IPS DF 6.9 (cell line): ENCODE results near the gene C16orf46.

Experiments used
- DNase-seq: peaks from one replicate; pipeline ENCODE4 v3.0.0-alpha.2; 2013; ENCODE audit warnings: low read depth, low spot score
- H3K27ac ChIP-seq: one replicate; pipeline ENCODE4 v1.5.1; 2013; ENCODE audit warnings: low read length, control low read depth
- H3K27me3 ChIP-seq: 2 replicates; pipeline ENCODE4 v1.6.1; 2013; ENCODE audit warnings: mild to moderate bottlenecking, low read length; ENCODE audit not compliant: control insufficient read depth, insufficient read depth
- H3K36me3 ChIP-seq: 2 replicates; pipeline ENCODE4 v1.6.1; 2013; ENCODE audit warnings: low read length; ENCODE audit not compliant: control insufficient read depth, insufficient read depth
- H3K4me1 ChIP-seq: 2 replicates; pipeline ENCODE4 v1.6.1; 2013; ENCODE audit warnings: low read length; ENCODE audit not compliant: control insufficient read depth, insufficient read depth
- H3K4me3 ChIP-seq: 2 replicates; pipeline ENCODE4 v1.5.1; 2013; ENCODE audit warnings: mild to moderate bottlenecking, low read length
- H3K9me3 ChIP-seq: 2 replicates; pipeline ENCODE4 v1.6.1; 2013; ENCODE audit warnings: low read length, inconsistent platforms; ENCODE audit not compliant: control insufficient read depth, insufficient read depth
- WGBS: extraction: QIAGEN DNeasy Blood & Tissue Kit; methylation state at CpG from one replicate; pipeline ENCODE4 v1.1.7; 2013; ENCODE audit warnings: mixed read lengths, missing lambda C conversion rate; ENCODE audit not compliant: insufficient read length, insufficient coverage; 5-methylcytosine and 5-hydroxymethylcytosine counted together

Gene C16orf46

GRCh38 chr16:81018496-81018895 lies 58.5 kb downstream of the C16orf46 start:
- Histone ChIP-seq H3K27me3 (no peaks in the 10 kb centered on the region), H3K27ac (no peak overlapping the region), H3K4me1 (no peaks in the 10 kb centered on the region), H3K9me3 (no peaks in the 10 kb centered on the region), H3K4me3 (no peak overlapping the region), H3K36me3 (peaks cover 35% of the 10 kb centered on the region)
- no peak for DNase-seq
- WGBS = no CpG with 5 or more reads among the region's 2 CpGs

DNA sequence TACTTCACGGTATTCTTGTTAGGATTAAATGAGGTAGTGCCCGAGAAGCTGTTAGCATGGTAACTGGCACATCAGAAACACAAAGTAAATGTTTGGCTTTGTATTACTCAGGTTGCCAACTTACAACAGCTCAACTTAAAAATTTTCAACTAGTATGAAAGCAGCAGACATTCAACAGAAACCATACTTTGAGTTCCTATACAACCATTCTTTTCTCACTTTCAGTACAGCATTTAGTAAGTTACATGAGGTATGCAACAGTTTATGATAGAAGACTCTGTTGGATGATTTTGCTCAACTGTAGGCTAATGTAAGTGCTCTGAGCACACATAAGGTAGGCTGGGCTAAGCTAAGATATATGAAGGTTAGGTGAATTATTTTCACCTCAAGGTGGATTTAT lies 62.4 kb downstream of the C16orf46 start:
- H3K9me3 ChIP-seq = no peaks in the 10 kb centered on the region
- no peaks in the 10 kb centered on the region for H3K4me1 ChIP-seq
- peaks cover 22% of the 10 kb centered on the region; the same call in 1 of the 2 replicates for H3K36me3 ChIP-seq
- no CpG with 5 or more reads among the region's 2 CpGs for WGBS
- H3K27me3 ChIP-seq = no peaks in the 10 kb centered on the region
- H3K4me3 ChIP-seq = no peak overlapping the region
- H3K27ac ChIP-seq = no peak overlapping the region
- DNase-seq = no peak

DNA sequence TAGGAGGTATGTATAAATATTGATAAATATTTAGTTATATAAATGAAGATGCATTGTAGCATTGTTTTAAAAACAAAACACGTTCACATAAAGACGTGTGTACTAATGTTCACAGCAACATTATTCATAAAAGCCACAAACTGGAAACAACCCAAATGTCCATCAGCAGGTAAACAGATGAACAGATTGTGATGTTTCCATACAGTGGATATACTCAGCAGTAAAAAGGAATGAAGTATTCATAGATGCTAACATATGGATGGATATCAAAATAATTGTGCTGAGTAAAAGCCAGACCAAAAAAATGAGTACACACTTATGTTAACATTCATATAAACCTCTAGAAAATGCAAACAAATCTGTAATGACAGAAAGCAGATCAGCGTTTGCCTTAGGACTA lies 64.1 kb downstream of the C16orf46 start:
- no peak overlapping the region for H3K4me3 ChIP-seq
- no peaks in the 10 kb centered on the region for H3K9me3 ChIP-seq
- no peaks in the 10 kb centered on the region for H3K4me1 ChIP-seq
- H3K27ac ChIP-seq = no peak overlapping the region
- DNase-seq = no peak
- peaks cover 20% of the 10 kb centered on the region; the same call in 1 of the 2 replicates for H3K36me3 ChIP-seq
- no CpG with 5 or more reads among the region's 3 CpGs for WGBS
- H3K27me3 ChIP-seq = no peaks in the 10 kb centered on the region
